GM12891 (cell line): Measurements from ENCODE around the gene TAOK1.

ENCODE experiments used
- POLR2A ChIP-seq: IDR thresholded peaks from 2 replicates; pipeline ENCODE4 v1.6.1; 2011; ENCODE audit warnings: low read depth, low read length, control low read depth
- POLR2AphosphoS5 ChIP-seq: IDR thresholded peaks from 2 replicates; pipeline ENCODE4 v1.6.1; 2011; ENCODE audit warnings: low read depth, low read length, control low read depth
- POU2F2 ChIP-seq: IDR thresholded peaks from 2 replicates; pipeline ENCODE4 v1.6.1; 2011; ENCODE audit warnings: low read depth, mild to moderate bottlenecking, control low read depth, low read length, moderate library complexity
- SPI1 ChIP-seq: IDR thresholded peaks from 2 replicates; pipeline ENCODE4 v1.6.1; 2011; ENCODE audit warnings: low read depth, low read length, control low read depth
- TAF1 ChIP-seq: IDR thresholded peaks from 2 replicates; pipeline ENCODE4 v1.6.1; 2011; ENCODE audit warnings: low read depth, low read length, control low read depth

DNA sequence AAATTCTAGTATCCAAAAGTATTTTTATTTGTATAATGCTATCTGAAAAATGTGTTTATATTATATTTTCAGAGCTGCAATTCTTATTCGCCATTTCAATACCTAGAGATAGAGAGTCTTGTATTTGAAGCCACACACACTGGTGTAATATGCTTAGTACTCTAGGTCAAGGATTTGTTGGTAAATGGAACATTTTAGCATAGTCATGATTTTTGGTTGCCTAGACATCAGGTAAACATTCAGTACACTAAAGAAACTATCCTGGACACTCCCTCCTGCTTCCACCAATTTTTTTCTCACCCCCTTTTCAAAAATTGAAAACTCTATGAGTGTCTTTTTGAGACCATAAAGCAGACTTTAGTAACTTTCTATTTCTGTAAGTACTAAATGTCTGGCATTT, 155.9 kb downstream of the TAOK1 start:
- TF ChIP-seq POLR2A: no peak
- no peak for TF ChIP-seq POU2F2
- TF ChIP-seq TAF1: no peak
- TF ChIP-seq POLR2AphosphoS5: no peak
- no peak for TF ChIP-seq SPI1
